Endothelial cell (in vitro differentiated cells): ENCODE measurements around the gene TMEM182. TPM values are rescaled to one million over a fixed set of nuclear protein-coding genes. Genes with fewer than 3 reads are reported as not detected.

Experiments
- DNase-seq: peaks from one replicate; pipeline ENCODE4 v3.0.0; 2021; ENCODE audit warnings: low spot score
- H3K27ac Mint-ChIP-seq: one replicate; pipeline ENCODE4 v1.8.0; 2021; ENCODE audit warnings: mixed read lengths, inconsistent platforms; ENCODE audit not compliant: unreplicated experiment
- H3K27me3 Mint-ChIP-seq: one replicate; pipeline ENCODE4 v1.8.0; 2021; ENCODE audit warnings: mild to moderate bottlenecking, moderate library complexity, mixed read lengths, inconsistent platforms; ENCODE audit not compliant: unreplicated experiment
- H3K36me3 Mint-ChIP-seq: one replicate; pipeline ENCODE4 v1.8.0; 2021; ENCODE audit warnings: mild to moderate bottlenecking, low read depth, mixed read lengths, inconsistent platforms; ENCODE audit not compliant: unreplicated experiment
- H3K4me1 Mint-ChIP-seq: one replicate; pipeline ENCODE4 v1.8.0; 2021; ENCODE audit warnings: mild to moderate bottlenecking, mixed read lengths, inconsistent platforms; ENCODE audit not compliant: unreplicated experiment
- H3K4me3 Mint-ChIP-seq: one replicate; pipeline ENCODE4 v1.8.0; 2021; ENCODE audit warnings: mild to moderate bottlenecking, mixed read lengths, inconsistent platforms; ENCODE audit not compliant: unreplicated experiment
- H3K9me3 Mint-ChIP-seq: one replicate; pipeline ENCODE4 v1.8.0; 2021; ENCODE audit warnings: mixed read lengths, inconsistent platforms; ENCODE audit not compliant: unreplicated experiment
- CTCF ChIP-seq: fragments of 200-600 bp; sonication (generic); IDR thresholded peaks from one replicate; pipeline ENCODE4 v1.5.0; 2021; ENCODE audit warnings: antibody characterized with exemption; ENCODE audit not compliant: unreplicated experiment
- total RNA-seq: library from RNA; stranded (reverse); fragmentation: NEBNext Ultra II Directional; extraction: Animal tissue kit (Norgen Biotek cat#: 25700); gene quantifications from one replicate; pipeline ENCODE4 v1.2.1, GENCODE V29; 2021; ENCODE audit not compliant: unreplicated experiment

The TMEM182 gene
- total RNA-seq, 1 donor from 2014 or later: 6.2 TPM

- TF ChIP-seq CTCF: peak; percentile 99
- DNase-seq: peak; percentile 54
These were observed 78.0 kb downstream of the TMEM182 start for GRCh38 chr2:102839668-102840388.

GRCh38 chr2:102841107-102841840, 79.4 kb downstream of the TMEM182 start:
- peak; percentile 77 for DNase-seq
- Mint-ChIP-seq H3K27ac (no peak overlapping the region), H3K9me3 (no peaks in the 10 kb centered on the region), H3K27me3 (no peaks in the 10 kb centered on the region), H3K4me1 (no peaks in the 10 kb centered on the region), H3K36me3 (no peaks in the 10 kb centered on the region), H3K4me3 (no peak overlapping the region)
- no peak for TF ChIP-seq CTCF

More at GRCh38 chr2:102839668-102840388, 78.0 kb downstream of the TMEM182 start:
- no peaks in the 10 kb centered on the region for H3K9me3 Mint-ChIP-seq
- no peaks in the 10 kb centered on the region for H3K36me3 Mint-ChIP-seq
- H3K4me3 Mint-ChIP-seq: no peak overlapping the region
- H3K4me1 Mint-ChIP-seq: no peaks in the 10 kb centered on the region
- H3K27me3 Mint-ChIP-seq: no peaks in the 10 kb centered on the region
- no peak overlapping the region for H3K27ac Mint-ChIP-seq

GRCh38 chr2:102843764-102844443, 82.1 kb downstream of the TMEM182 start:
- no peak for DNase-seq
- H3K4me3 Mint-ChIP-seq: no peak overlapping the region
- TF ChIP-seq CTCF: no peak
- peaks cover 3% of the 10 kb centered on the region for H3K4me1 Mint-ChIP-seq
- no peaks in the 10 kb centered on the region for H3K36me3 Mint-ChIP-seq
- no peak overlapping the region for H3K27ac Mint-ChIP-seq
- no peaks in the 10 kb centered on the region for H3K9me3 Mint-ChIP-seq
- H3K27me3 Mint-ChIP-seq: no peaks in the 10 kb centered on the region

GRCh38 chr2:102844911-102845310, 83.1 kb downstream of the TMEM182 start:
- peaks cover 4% of the 10 kb centered on the region for H3K4me1 Mint-ChIP-seq

More at GRCh38 chr2:102844911-102845310, 83.1 kb downstream of the TMEM182 start:
- no peak for TF ChIP-seq CTCF
- Mint-ChIP-seq H3K9me3 (no peaks in the 10 kb centered on the region), H3K36me3 (no peaks in the 10 kb centered on the region), H3K27ac (no peak overlapping the region), H3K27me3 (no peaks in the 10 kb centered on the region), H3K4me3 (no peak overlapping the region)
- DNase-seq: no peak
